NCI-H82 (cell line): Measurements from ENCODE around the gene PLXNA4.
A peak's percentile ranks its signal among the peaks of the same experiment; 100 is the strongest.

ENCODE experiments used
- DNase-seq: peaks from one replicate; lab custom pipeline; 2025; lab: John Stamatoyannopoulos, UW

PLXNA4 gene

GRCh38 chr7:132536654-132537395, 39.4 kb downstream of the PLXNA4 start:
- no peak for DNase-seq

GRCh38 chr7:132533916-132534315, 42.4 kb downstream of the PLXNA4 start:
- DNase-seq, result no peak

- DNase-seq, result no peak
Observed at GRCh38 chr7:132532281-132532680, 44.0 kb downstream of the PLXNA4 start.

- DNase-seq, result no peak
Observed at GRCh38 chr7:132531562-132531961, 44.7 kb downstream of the PLXNA4 start.

- DNase-seq, result peak; percentile 37
Observed at GRCh38 chr7:132528695-132529094, 47.6 kb downstream of the PLXNA4 start.

GRCh38 chr7:132527467-132528410, 48.5 kb downstream of the PLXNA4 start:
- peak; percentile 57 for DNase-seq

- DNase-seq, result peak; percentile 93
Observed at GRCh38 chr7:132526111-132526740, 50.0 kb downstream of the PLXNA4 start.

GRCh38 chr7:132521423-132521822, 54.8 kb downstream of the PLXNA4 start:
- DNase-seq, result no peak

GRCh38 chr7:132520591-132521280, 55.5 kb downstream of the PLXNA4 start:
- no peak for DNase-seq

GRCh38 chr7:132519936-132520335, 56.3 kb downstream of the PLXNA4 start:
- no peak for DNase-seq

- DNase-seq, result no peak
Observed at GRCh38 chr7:132518839-132519173, 57.5 kb downstream of the PLXNA4 start.

GRCh38 chr7:132518102-132518838, 58.0 kb downstream of the PLXNA4 start:
- peak; percentile 51 for DNase-seq

GRCh38 chr7:132516042-132516840, 60.0 kb downstream of the PLXNA4 start:
- DNase-seq, result no peak

GRCh38 chr7:132515181-132515580, 61.1 kb downstream of the PLXNA4 start:
- DNase-seq, result no peak

GRCh38 chr7:132514430-132514829, 61.8 kb downstream of the PLXNA4 start:
- no peak for DNase-seq

- peak; percentile 75 for DNase-seq
Observed at GRCh38 chr7:132511921-132512320, 64.3 kb downstream of the PLXNA4 start.

- peak; percentile 96 for DNase-seq
Observed at GRCh38 chr7:132511387-132511786, 64.9 kb downstream of the PLXNA4 start.

GRCh38 chr7:132509643-132510042, 66.6 kb downstream of the PLXNA4 start:
- DNase-seq, result no peak

GRCh38 chr7:132508724-132509353, 67.4 kb downstream of the PLXNA4 start:
- DNase-seq, result no peak

- no peak for DNase-seq
Observed at GRCh38 chr7:132504852-132505251, 71.4 kb downstream of the PLXNA4 start.
